ENCODE measurements around the gene DENND1A. TPM values are rescaled to one million over a fixed set of nuclear protein-coding genes. Genes with fewer than 3 reads are reported as not detected.

Gene DENND1A
- total RNA-seq, 4 donors from 2014 or later, result 19.2 to 26.9 (median 24.0) TPM

DNA sequence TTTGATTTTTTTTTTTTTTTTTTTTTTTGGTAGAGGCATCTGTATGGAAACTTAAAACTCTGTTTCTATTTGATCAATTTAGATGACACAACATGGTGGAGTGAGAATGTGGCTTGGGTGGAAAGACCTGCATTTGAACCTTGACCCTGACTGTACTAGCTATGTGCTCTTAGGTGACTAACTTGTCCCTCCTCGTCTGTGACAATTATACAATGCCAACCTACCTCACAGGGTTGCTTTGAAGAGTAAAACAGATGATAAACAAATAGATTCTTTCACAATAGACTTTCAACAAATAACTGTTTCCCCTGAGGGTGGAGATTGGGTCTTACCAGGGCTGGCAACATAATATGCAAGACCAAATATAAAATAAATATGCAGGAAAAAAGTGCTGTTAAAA lies 464.6 kb downstream of the DENND1A start:
- intact Hi-C loops (cut with DNase I), result no loop called here
- Histone ChIP-seq H3K27me3 (no peaks in the 10 kb centered on the region), H3K4me3 (no peak overlapping the region), H3K27ac (replicated peaks in 1 of 4) (no peak overlapping the region), H3K9me3 (no peaks in the 10 kb centered on the region), H3K36me3 (peaks cover 0 to 8% (median 2%) of the 10 kb centered on the region in 4 donors), H3K4me1 (peaks cover 0 to 9% (median 0%) of the 10 kb centered on the region in 4 donors)
- 93% methylated on average over 1 of the region's 1 CpG for WGBS
- TF ChIP-seq EP300 (IDR thresholded peaks at IDR 0.05), result no peak
- no peak for DNase-seq (ENCODE audit: extremely low spot score)

DNA sequence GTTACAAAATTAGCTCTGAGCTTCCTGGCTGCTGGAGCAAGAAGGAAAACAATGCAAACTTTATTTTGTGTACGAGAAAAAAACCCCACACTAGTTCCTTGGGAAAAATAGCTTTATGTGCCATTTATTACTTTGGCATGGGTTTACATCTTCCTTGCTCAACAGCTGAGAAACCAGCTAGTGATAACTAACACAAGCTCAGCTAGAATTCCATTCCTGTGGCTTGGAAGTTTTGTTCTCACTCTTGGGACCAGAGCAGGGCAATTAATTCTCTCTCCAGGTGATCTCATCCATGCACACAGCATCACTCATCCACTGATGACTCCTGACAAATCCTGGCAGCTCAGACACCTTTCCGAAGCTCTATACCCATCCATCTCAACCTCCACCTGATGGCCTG lies 469.8 kb downstream of the DENND1A start:
- Histone ChIP-seq H3K27ac (replicated peaks in 1 of 4) (no peak overlapping the region), H3K4me3 (no peak overlapping the region), H3K4me1 (no peaks in the 10 kb centered on the region), H3K9me3 (no peaks in the 10 kb centered on the region), H3K36me3 (peaks cover 0 to 34% (median 11%) of the 10 kb centered on the region in 4 donors), H3K27me3 (no peaks in the 10 kb centered on the region)
- DNase-seq (ENCODE audit: extremely low spot score), result no peak
- intact Hi-C loops (cut with DNase I), result no loop called here
- TF ChIP-seq CTCF (IDR thresholded peaks at IDR 0.05), result no peak
- 81% methylated on average over 2 of the region's 2 CpGs for WGBS

DNA sequence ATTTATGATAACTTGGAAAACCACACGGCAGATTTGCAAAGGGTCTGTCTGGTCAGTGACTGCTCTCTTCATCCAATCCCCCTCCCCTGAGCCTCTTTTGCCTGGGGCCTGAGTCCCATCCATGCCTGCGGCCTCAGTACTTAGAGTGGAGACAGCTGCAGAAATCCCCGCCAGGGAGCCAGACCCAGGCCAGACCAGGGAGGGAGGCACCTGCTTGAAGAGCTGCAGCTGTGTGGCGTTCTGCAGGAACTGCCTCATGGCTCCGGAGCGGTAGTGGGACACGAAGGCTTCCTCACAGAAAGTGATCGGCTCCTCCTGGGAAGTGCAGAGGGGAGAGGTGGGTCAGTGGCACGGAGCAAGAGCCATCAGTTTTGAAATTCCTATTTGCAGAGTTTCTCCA lies 472.3 kb downstream of the DENND1A start:
- H3K9me3 ChIP-seq, result no peaks in the 10 kb centered on the region
- no peaks in the 10 kb centered on the region for H3K27me3 ChIP-seq
- intact Hi-C loops (cut with DNase I), result no loop called here
- H3K4me3 ChIP-seq, result no peak overlapping the region
- peaks cover 0 to 3% (median 0%) of the 10 kb centered on the region in 4 donors for H3K4me1 ChIP-seq
- H3K27ac ChIP-seq (replicated peaks in 1 of 4), result no peak overlapping the region
- WGBS, result 80% methylated on average over 8 of the region's 9 CpGs
- no peak for TF ChIP-seq POLR2A (IDR thresholded peaks at IDR 0.05; ENCODE audit: low read depth)
- no peak for TF ChIP-seq EP300 (IDR thresholded peaks at IDR 0.05)
- no peak for TF ChIP-seq CTCF (IDR thresholded peaks at IDR 0.05)
- no peak for TF ChIP-seq POLR2AphosphoS5 (IDR thresholded peaks at IDR 0.05)
- H3K36me3 ChIP-seq, result peaks cover 0 to 47% (median 24%) of the 10 kb centered on the region in 4 donors
- no peak for DNase-seq (ENCODE audit: extremely low spot score)

DNA sequence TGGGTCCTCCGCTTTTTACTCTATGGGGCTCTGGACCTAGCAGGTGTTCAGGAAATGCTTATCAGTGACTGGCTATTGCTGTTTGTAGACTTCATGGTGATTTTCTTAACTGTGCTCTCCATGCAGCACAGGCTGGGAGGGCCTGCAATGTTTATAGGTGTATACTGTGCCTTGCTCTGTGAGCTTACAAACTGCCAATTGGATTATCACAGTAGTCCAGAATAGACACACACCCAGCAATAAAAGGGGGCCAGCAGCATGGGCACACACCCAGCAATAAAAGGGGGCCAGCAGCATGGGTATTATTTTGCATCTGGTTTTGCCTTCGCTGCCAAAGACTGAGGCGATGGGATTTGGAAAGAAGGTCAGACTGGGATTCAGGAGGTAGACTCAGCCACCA lies 473.9 kb downstream of the DENND1A start:
- no peak overlapping the region for H3K27ac ChIP-seq (replicated peaks in 1 of 4)
- H3K4me3 ChIP-seq, result no peak overlapping the region
- H3K9me3 ChIP-seq, result no peaks in the 10 kb centered on the region
- DNase-seq (ENCODE audit: extremely low spot score), result no peak
- H3K27me3 ChIP-seq, result no peaks in the 10 kb centered on the region
- 93% methylated on average over 3 of the region's 3 CpGs for WGBS
- TF ChIP-seq CTCF (IDR thresholded peaks at IDR 0.05) (no peak), POLR2AphosphoS5 (IDR thresholded peaks at IDR 0.05) (no peak), EP300 (IDR thresholded peaks at IDR 0.05) (no peak)
- H3K36me3 ChIP-seq, result peaks cover 0 to 55% (median 27%) of the 10 kb centered on the region in 4 donors
- intact Hi-C loops (cut with DNase I), result no loop called here
- peaks cover 0 to 3% (median 0%) of the 10 kb centered on the region in 4 donors for H3K4me1 ChIP-seq

DNA sequence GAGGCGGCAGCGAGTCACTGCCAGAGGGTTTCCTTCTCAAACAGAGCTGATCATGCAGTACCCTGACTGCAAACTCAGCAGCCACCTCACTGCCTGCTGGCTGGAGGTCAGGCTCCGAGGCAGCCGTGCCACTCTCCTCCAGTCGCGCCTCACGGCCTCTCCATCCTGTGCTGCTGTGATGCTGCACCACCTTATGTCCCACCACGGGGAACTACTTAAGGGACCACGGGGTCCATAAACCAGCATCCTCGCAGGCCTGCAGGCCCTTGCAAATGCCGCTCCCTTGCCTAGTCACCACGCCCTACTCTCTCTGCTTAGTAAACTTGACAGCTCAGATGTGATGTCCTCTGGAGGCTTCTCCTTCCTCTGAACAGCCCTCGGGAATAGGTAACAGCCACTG lies 474.7 kb downstream of the DENND1A start:
- intact Hi-C loops (cut with DNase I), result no loop called here
- peaks cover 0 to 3% (median 0%) of the 10 kb centered on the region in 4 donors for H3K4me1 ChIP-seq
- H3K9me3 ChIP-seq, result no peaks in the 10 kb centered on the region
- TF ChIP-seq POLR2AphosphoS5 (IDR thresholded peaks at IDR 0.05) (no peak), EP300 (IDR thresholded peaks at IDR 0.05) (no peak), CTCF (IDR thresholded peaks at IDR 0.05) (no peak), POLR2A (IDR thresholded peaks at IDR 0.05; ENCODE audit: low read depth) (no peak)
- H3K36me3 ChIP-seq, result peaks cover 0 to 61% (median 27%) of the 10 kb centered on the region in 4 donors
- no peaks in the 10 kb centered on the region for H3K27me3 ChIP-seq
- DNase-seq (ENCODE audit: extremely low spot score), result no peak
- no peak overlapping the region for H3K27ac ChIP-seq (replicated peaks in 1 of 4)
- 98% methylated on average over 6 of the region's 13 CpGs for WGBS
- H3K4me3 ChIP-seq, result no peak overlapping the region
